B cell (primary cell): ENCODE measurements around the gene PRKCZ. TPM values are rescaled to one million over a fixed set of nuclear protein-coding genes. Genes with fewer than 3 reads are reported as not detected.

Source experiments
- ATAC-seq: fragments of 200-7000 bp; cut with Tn5 transposase; one replicate; pipeline ENCODE4 v1.10.0; 2021; ENCODE audit warnings: low read depth, mild to moderate bottlenecking, moderate number of reproducible peaks, moderate library complexity
- CTCF ChIA-PET: fragments of 350-600 bp; sonication (Branson Sonifier 250); formaldehyde crosslinking; loops from one replicate; lab custom pipeline; 2021; ENCODE audit warnings: antibody characterized with exemption, inconsistent platforms; lab: Charles Lee
- POLR2A ChIA-PET: fragments of 350-600 bp; sonication (Branson Sonifier 250); formaldehyde crosslinking; loops from one replicate; lab custom pipeline; 2021; ENCODE audit warnings: antibody characterized with exemption; lab: Charles Lee
- DNase-seq: peaks from one replicate; pipeline ENCODE4 v3.0.0; 2013
- H2AFZ ChIP-seq: 2 replicates; pipeline ENCODE4 v1.6.1; 2012; ENCODE audit warnings: mild to moderate bottlenecking, low read depth, low read length; ENCODE audit not compliant: insufficient read depth, poor library complexity, severe bottlenecking
- H3K27ac ChIP-seq, 2 donors: 1 replicate in 1 of 2; 2 replicates in 1 of 2; pipeline ENCODE4 v1.5.1; 2012 to 2013; ENCODE audit warnings: low read length in 2 of 2, mild to moderate bottlenecking in 2 of 2, moderate library complexity in 1 of 2
- H3K27me3 ChIP-seq, 4 experiments: fragments of 200-600 bp in 1 of 4; sonication (generic) in 1 of 4; replicated peaks in 1 of 4; 1 replicate in 2 of 4; 2 replicates in 2 of 4; pipeline versions ENCODE4 v1.6.1 to v1.7.0; 2013 to 2016; ENCODE audit warnings: low read length in 3 of 4, mild to moderate bottlenecking in 2 of 4, mixed read lengths in 1 of 4, moderate library complexity in 1 of 4; ENCODE audit not compliant: insufficient read depth in 4 of 4, control insufficient read depth in 3 of 4; ENCODE audit errors: control extremely low read depth in 1 of 4
- H3K36me3 ChIP-seq, 2 experiments: replicated peaks in 1 of 2; 1 replicate in 1 of 2; 2 replicates in 1 of 2; pipeline versions ENCODE4 v1.6.1 to v1.7.1; 2013; ENCODE audit warnings: low read length in 1 of 2; ENCODE audit not compliant: insufficient read depth in 2 of 2, control insufficient read depth in 1 of 2; ENCODE audit errors: control extremely low read depth in 1 of 2, extremely low read depth in 1 of 2
- H3K4me1 ChIP-seq, 2 donors: fragments of 200-600 bp in 1 of 2; sonication (generic) in 1 of 2; 1 replicate in 1 of 2; 2 replicates in 1 of 2; pipeline versions ENCODE4 v1.5.1 to v1.6.1; 2013 to 2017; ENCODE audit warnings: low read length in 2 of 2; ENCODE audit not compliant: control insufficient read depth in 2 of 2, insufficient read depth in 2 of 2
- H3K4me2 ChIP-seq: replicated peaks from 2 replicates; pipeline ENCODE3; 2012; ENCODE audit warnings: mild to moderate bottlenecking, low read depth, low read length; ENCODE audit not compliant: poor library complexity, severe bottlenecking
- H3K4me3 ChIP-seq, 5 experiments: fragments of 200-600 bp in 1 of 5; sonication (generic) in 1 of 5; 1 replicate in 3 of 5; 2 replicates in 2 of 5; pipeline versions ENCODE4 v1.5.1 to v1.7.0; 2011 to 2016; ENCODE audit warnings: low read length in 4 of 5, mild to moderate bottlenecking in 4 of 5, low read depth in 2 of 5, control low read depth in 1 of 5, moderate library complexity in 1 of 5; ENCODE audit not compliant: insufficient read depth in 1 of 5; ENCODE audit errors: control extremely low read depth in 1 of 5, extremely low read depth in 1 of 5
- H3K79me2 ChIP-seq: fragments of 200-600 bp; sonication (generic); one replicate; pipeline ENCODE4 v1.6.0; 2016; ENCODE audit warnings: low read length; ENCODE audit not compliant: control insufficient read depth, insufficient read depth
- H3K9ac ChIP-seq: fragments of 200-600 bp; sonication (generic); 2 replicates; pipeline ENCODE4 v1.6.1; 2017; ENCODE audit warnings: mild to moderate bottlenecking, low read length, moderate library complexity
- H3K9me3 ChIP-seq, 3 donors: one replicate each; pipeline versions ENCODE4 v1.6.1 to v1.7.1; 2013; ENCODE audit warnings: low read length in 2 of 3; ENCODE audit not compliant: control insufficient read depth in 2 of 3, insufficient read depth in 1 of 3; ENCODE audit errors: control extremely low read depth in 1 of 3
- H4K20me1 ChIP-seq: 2 replicates; pipeline ENCODE4 v1.6.0; 2012; ENCODE audit warnings: mild to moderate bottlenecking, low read length; ENCODE audit not compliant: insufficient read depth, control insufficient read depth, poor library complexity, severe bottlenecking
- H3K27ac Mint-ChIP-seq: one replicate; pipeline ENCODE4 v1.8.0; 2021; ENCODE audit warnings: mixed read lengths
- H3K27me3 Mint-ChIP-seq: one replicate; pipeline ENCODE4 v1.8.0; 2021; ENCODE audit warnings: mixed read lengths
- H3K4me1 Mint-ChIP-seq: one replicate; pipeline ENCODE4 v1.8.0; 2021; ENCODE audit warnings: mixed read lengths
- H3K4me3 Mint-ChIP-seq: one replicate; pipeline ENCODE4 v1.8.0; 2021; ENCODE audit warnings: mixed read lengths
- H3K9me3 Mint-ChIP-seq: one replicate; pipeline ENCODE4 v1.8.0; 2022; ENCODE audit warnings: mixed read lengths; ENCODE audit not compliant: insufficient read depth
- EZH2 ChIP-seq: IDR thresholded peaks from 2 replicates; pipeline ENCODE4 v1.6.1; 2012; ENCODE audit warnings: borderline replicate concordance, low read depth, mild to moderate bottlenecking, moderate library complexity, low read length; ENCODE audit not compliant: insufficient read depth, poor library complexity, severe bottlenecking
- WGBS: methylation state at CpG from one replicate; pipeline ENCODE4 v1.1.5; 2013; ENCODE audit warnings: missing lambda C conversion rate; ENCODE audit not compliant: insufficient coverage; 5-methylcytosine and 5-hydroxymethylcytosine counted together
- intact Hi-C: fragments of 100-400 bp; cut with micrococcal nuclease; formaldehyde crosslinking; loops from one replicate; pipeline ENCODE4 v1.10.0; 2022
- polyA plus RNA-seq: library from polyadenylated mRNA; depleted of rRNA; stranded (reverse); fragments of >200 nt; gene quantifications from 2 replicates; pipeline ENCODE4 v1.2.3, GENCODE V29; 2012
- total RNA-seq, 2 donors: library from RNA; stranded (reverse); fragments of 120-200 nt in 1 of 2; gene quantifications; 1 replicate in 1 of 2; 2 replicates in 1 of 2; pipeline versions ENCODE4 v1.2.3 to v1.2.4, GENCODE V29; 2013 to 2022
- TF ChIP-seq, protein P1 (sequence below): fragments of 200-600 bp; IDR thresholded peaks from one replicate; pipeline ENCODE4 v1.8.0; 2022; ENCODE audit warnings: antibody characterized with exemption, mild to moderate bottlenecking

Gene PRKCZ
- total and polyA plus RNA-seq, 2 donors (not counting 1 experiment from before 2014, with no cell fraction given): 17.9 to 53.2 TPM

DNA sequence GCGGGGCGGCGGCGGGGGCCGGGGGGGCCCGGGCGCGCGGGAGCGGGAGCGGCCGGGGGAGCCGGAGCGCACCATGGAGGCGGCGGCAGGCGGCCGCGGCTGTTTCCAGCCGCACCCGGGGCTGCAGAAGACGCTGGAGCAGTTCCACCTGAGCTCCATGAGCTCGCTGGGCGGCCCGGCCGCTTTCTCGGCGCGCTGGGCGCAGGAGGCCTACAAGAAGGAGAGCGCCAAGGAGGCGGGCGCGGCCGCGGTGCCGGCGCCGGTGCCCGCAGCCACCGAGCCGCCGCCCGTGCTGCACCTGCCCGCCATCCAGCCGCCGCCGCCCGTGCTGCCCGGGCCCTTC lies 178.5 kb downstream of the PRKCZ start:
- no peak overlapping the region for H2AFZ ChIP-seq
- no peak overlapping the region for H3K27ac ChIP-seq
- peaks cover 49% of the 10 kb centered on the region for H3K79me2 ChIP-seq
- CTCF ChIA-PET: interaction anchor here (0.8 to 3.9 kb wide), 17 partner anchors 12 to 163 kb away, joined by 3 to 22 read pairs (median 4); partner anchors contain the start of genes FAAP20, MORN1 and RER1
- H3K4me1 ChIP-seq: peaks cover 46 to 54% of the 10 kb centered on the region in 2 donors
- H3K4me2 ChIP-seq: peak overlapping the region; percentile 89
- peak overlapping the region; percentile 45 to 82 (median 68) for H3K4me3 ChIP-seq
- intact Hi-C loops: loop anchor here (1.0 to 5.0 kb wide), 2 partner anchors 153 to 1674 kb away; partner anchors contain the start of gene C1orf174
- H3K9ac ChIP-seq: peak overlapping the region; percentile 72
- no peaks in the 10 kb centered on the region for H3K9me3 ChIP-seq
- under 1% methylated on average over 50 of the region's 50 CpGs for WGBS
- Mint-ChIP-seq H3K9me3 (no peaks in the 10 kb centered on the region), H3K4me3 (peak overlapping the region; percentile 98), H3K27me3 (no peaks in the 10 kb centered on the region), H3K27ac (peak overlapping the region; percentile 94), H3K4me1 (peaks cover 46% of the 10 kb centered on the region)
- peaks cover 48% of the 10 kb centered on the region for H4K20me1 ChIP-seq
- TF ChIP-seq, protein P1, sequence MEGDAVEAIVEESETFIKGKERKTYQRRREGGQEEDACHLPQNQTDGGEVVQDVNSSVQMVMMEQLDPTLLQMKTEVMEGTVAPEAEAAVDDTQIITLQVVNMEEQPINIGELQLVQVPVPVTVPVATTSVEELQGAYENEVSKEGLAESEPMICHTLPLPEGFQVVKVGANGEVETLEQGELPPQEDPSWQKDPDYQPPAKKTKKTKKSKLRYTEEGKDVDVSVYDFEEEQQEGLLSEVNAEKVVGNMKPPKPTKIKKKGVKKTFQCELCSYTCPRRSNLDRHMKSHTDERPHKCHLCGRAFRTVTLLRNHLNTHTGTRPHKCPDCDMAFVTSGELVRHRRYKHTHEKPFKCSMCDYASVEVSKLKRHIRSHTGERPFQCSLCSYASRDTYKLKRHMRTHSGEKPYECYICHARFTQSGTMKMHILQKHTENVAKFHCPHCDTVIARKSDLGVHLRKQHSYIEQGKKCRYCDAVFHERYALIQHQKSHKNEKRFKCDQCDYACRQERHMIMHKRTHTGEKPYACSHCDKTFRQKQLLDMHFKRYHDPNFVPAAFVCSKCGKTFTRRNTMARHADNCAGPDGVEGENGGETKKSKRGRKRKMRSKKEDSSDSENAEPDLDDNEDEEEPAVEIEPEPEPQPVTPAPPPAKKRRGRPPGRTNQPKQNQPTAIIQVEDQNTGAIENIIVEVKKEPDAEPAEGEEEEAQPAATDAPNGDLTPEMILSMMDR: no peak
- TF ChIP-seq EZH2: no peak
- peaks cover 0 to 3% of the 10 kb centered on the region in 2 experiments for H3K36me3 ChIP-seq
- no peak for ATAC-seq
- H3K27me3 ChIP-seq: no peaks in the 10 kb centered on the region
- POLR2A ChIA-PET: interaction anchor here (1.0 to 3.4 kb wide), 6 partner anchors 18 to 163 kb away, joined by 3 to 30 read pairs (median 5); partner anchors contain the start of genes FAAP20, MORN1 and RER1
- DNase-seq: no peak
